Measurements from ENCODE around the gene ALOX5.
"Not testable (repeated sequence)": the region's sequence is repeated elsewhere in the genome, so short reads cannot be mapped to it uniquely, and the experiment has no call there.

ALOX5 gene

GRCh38 chr10:45471059-45471458, 97.0 kb downstream of the ALOX5 start:
- no peak for DNase-seq

DNA sequence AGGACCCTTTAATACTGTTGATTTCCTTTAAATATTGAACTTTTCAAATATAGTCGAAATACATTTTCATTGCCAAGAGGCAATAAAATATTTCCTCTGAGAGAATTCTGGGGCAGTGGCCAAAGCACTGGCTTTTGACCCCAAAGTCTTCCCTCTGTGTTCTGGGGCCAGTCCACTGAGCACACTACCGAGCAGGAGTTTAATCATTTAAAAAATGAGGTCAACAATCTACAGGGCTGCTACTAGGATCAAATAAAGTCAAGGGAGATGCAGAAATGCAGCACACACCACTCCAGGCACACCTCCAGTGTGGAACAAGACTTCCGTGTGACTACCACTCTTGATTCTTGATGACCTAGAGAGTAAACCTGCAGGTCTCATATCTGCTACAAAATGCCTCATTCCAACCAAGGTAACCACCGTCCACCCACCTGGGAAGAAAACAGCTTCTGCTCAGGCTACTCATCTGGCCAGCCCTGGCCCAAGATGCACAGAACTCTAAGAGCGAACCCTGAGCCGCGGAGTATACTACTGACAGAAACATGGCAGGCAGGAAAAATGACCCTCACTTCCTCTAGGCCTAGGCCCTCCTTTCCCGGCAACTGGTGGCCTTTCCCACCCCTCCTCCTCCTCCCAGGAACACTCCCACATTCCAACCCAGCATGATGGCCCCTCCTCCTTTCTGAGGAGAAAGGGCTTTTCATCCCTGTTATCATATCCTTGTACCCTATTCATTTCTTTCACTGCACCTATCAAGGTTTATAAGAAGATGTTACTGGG, 97.7 kb downstream of the ALOX5 start:
- no peak for DNase-seq

DNA sequence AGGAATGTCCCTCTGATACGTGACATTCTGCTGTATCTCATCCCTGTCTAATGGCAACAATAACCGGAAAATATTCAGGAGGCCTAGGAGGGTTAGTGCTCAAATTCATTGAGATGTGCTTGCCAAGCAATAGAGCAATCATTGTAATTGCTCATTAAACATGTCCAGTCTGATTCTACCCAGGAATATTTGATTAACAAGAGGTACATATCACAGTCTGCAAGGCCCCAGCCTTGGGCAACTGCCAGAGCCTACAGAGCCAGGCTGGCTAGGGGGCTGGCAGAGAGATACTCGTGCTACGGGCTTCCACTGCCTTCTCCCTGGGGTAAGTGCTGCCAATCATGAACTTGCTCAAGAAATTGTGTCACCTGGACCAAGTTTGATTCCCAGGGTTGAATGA, 99.1 kb downstream of the ALOX5 start:
- DNase-seq = no peak

DNA sequence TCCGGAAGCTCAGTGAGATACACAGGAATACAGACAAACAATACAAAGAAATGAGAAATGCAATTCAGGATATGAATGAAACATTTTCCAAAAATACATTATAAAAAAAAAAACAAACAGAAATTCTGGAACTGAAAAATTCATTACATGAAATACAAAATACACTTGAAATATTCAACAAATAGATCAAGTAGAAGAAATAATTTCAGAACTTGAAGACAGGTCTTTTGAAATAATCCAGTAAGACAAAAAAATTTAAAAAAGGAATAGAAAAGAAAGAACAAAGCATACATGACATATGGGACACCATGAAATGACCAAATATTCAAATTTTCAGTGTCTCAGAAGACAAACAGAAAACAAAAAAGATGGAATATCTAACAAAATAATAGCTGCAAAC, 102.5 kb downstream of the ALOX5 start:
- DNase-seq = no peak

DNA sequence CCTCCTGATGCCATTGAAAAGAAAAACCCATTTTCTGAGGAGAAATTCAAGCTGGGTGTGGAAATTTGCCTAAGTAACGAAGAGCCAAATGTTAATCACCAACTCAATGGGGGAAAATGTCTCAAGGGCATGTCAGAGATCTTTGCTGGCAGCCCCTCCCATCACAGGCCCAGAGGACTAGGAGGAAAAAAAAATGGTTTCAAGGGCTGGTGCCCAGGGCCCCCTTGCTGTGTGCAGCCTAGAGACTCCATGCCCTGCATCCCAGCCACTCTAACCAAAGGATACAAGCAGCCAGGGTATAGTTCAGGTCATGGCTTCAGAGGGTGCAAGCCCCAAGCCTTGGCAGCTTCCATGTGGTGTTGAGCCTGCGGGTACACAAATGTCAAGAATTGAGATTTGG, 106.3 kb downstream of the ALOX5 start:
- DNase-seq = no peak

DNA sequence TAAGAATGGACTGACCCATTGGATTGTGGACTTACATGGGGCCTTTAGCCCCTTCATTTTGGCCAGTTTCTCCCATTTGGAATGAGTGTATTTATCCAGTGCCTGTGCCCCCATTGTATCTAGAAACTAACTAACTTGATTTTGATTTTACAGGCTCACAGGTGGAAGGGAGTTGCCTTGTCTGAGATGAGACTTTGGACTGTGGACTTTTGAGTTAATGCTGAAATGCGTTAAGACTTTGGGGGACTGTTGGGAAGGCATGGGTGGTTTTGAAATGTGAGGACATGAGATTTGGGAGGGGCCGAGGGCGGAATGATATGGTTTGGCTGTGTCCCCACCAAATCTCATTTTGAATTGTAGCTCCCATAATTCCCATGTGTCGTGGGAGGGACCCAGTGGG, 107.1 kb downstream of the ALOX5 start:
- DNase-seq = not testable (repeated sequence)

DNA sequence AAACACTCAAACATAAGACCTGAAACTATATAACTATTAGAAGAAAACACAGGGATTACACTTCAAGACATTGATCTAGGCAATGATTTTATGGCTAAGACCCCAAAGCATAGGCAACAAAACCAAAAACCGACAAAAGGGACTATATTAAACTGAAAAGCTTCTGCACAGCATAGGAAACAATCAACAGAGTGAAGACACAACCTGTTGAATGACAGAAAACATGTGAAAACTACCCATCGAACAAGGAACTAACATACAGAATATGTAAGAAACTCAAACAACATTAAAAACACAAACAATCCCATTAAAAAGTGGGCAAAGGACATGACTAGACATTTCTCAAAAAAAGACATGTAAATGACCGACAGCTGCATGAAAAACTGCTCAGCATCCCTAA, 109.0 kb downstream of the ALOX5 start:
- DNase-seq = no peak

- no peak for DNase-seq
Measured at GRCh38 chr10:45487735-45488134, 113.7 kb downstream of the ALOX5 start.

DNA sequence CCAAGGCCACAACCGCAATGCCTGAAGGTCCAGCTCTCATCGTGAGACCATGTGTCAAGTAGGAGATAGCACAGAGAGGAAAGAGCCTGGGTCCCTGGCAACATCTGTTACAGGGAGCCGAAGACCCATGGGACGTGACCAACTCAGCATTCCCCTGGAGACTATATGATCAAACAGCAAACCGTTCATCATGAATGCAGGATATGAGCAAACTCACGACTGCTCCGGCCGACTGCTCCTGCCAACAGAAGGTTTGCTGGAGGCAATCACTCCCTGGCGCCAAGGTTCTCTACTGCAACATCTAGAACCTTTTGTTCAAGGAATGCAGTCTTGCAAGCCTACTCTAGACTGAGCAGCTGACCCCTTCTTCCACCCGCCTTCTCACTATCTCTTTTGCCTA, 114.3 kb downstream of the ALOX5 start:
- no peak for DNase-seq

DNA sequence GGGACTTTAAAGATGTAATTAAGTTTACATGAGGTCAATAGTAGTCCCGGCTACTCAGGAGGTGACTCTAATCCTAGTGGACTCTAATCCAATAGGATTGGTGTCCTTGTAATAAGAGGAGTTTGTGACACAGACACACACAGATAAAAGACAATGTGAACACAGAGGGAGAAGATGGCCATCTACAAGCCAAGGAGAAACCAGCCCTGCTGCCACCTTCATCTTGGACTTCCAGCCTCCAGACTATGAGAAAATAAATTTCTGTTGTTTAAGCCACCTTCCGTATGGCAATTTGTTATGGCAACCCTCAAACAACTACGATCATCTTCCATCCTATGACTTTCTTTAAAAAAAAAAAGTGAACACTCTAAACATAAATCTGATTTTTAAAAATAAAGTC, 116.3 kb downstream of the ALOX5 start:
- DNase-seq = no peak

GRCh38 chr10:45491061-45491460, 117.0 kb downstream of the ALOX5 start:
- DNase-seq = no peak
